Mesenchymal stem cell (in vitro differentiated cells and primary cell): Measurements from ENCODE around the gene DLX5.

ENCODE experiments used
- DNase-seq: peaks from one replicate; pipeline ENCODE4 v3.0.0-alpha.2; 2013
- H2AFZ ChIP-seq: one replicate; pipeline ENCODE4 v1.6.1; 2013; ENCODE audit warnings: low read depth, mild to moderate bottlenecking, control low read depth, inconsistent platforms, low read length, moderate library complexity
- H2AK5ac ChIP-seq: 2 replicates; pipeline ENCODE4 v1.6.1; 2013; ENCODE audit warnings: low read length, moderate library complexity, mild to moderate bottlenecking, inconsistent platforms; ENCODE audit not compliant: severe bottlenecking
- H2BK120ac ChIP-seq: one replicate; pipeline ENCODE4 v1.6.1; 2013; ENCODE audit warnings: low read depth, mild to moderate bottlenecking, inconsistent platforms, low read length, moderate library complexity
- H2BK12ac ChIP-seq, 2 experiments: one replicate each; pipeline ENCODE4 v1.6.1; 2013; ENCODE audit warnings: inconsistent platforms in 2 of 2, low read length in 2 of 2, mild to moderate bottlenecking in 2 of 2, moderate library complexity in 2 of 2, control low read depth in 1 of 2
- H2BK15ac ChIP-seq: one replicate; pipeline ENCODE4 v1.6.1; 2013; ENCODE audit warnings: mild to moderate bottlenecking, low read depth, inconsistent platforms; ENCODE audit not compliant: poor library complexity, severe bottlenecking
- H2BK5ac ChIP-seq: 2 replicates; pipeline ENCODE4 v1.6.1; 2013; ENCODE audit warnings: low read depth, mild to moderate bottlenecking, low read length, control low read depth, inconsistent platforms; ENCODE audit not compliant: poor library complexity, severe bottlenecking
- H3K14ac ChIP-seq, 2 experiments: one replicate each; pipeline ENCODE4 v1.6.1; 2013; ENCODE audit warnings: inconsistent platforms in 2 of 2, low read length in 2 of 2, control low read depth in 1 of 2, mild to moderate bottlenecking in 1 of 2, moderate library complexity in 1 of 2
- H3K18ac ChIP-seq, 2 experiments: one replicate each; pipeline ENCODE4 v1.6.1; 2013; ENCODE audit warnings: inconsistent platforms in 2 of 2, low read length in 2 of 2, control low read depth in 1 of 2, low read depth in 1 of 2, mild to moderate bottlenecking in 1 of 2
- H3K23ac ChIP-seq, 2 experiments: one replicate each; pipeline ENCODE4 v1.6.1; 2013; ENCODE audit warnings: inconsistent platforms in 2 of 2, low read length in 2 of 2, mild to moderate bottlenecking in 2 of 2, moderate library complexity in 2 of 2, control low read depth in 1 of 2
- H3K27ac ChIP-seq: 2 replicates; pipeline ENCODE4 v1.5.1; 2013; ENCODE audit warnings: mild to moderate bottlenecking, moderate library complexity, low read length, control low read depth, inconsistent platforms; ENCODE audit not compliant: poor library complexity, severe bottlenecking
- H3K27me3 ChIP-seq, 2 experiments: 2 replicates each; pipeline versions ENCODE4 v1.6.1 to v1.7.0; 2013; ENCODE audit warnings: low read length in 2 of 2, mild to moderate bottlenecking in 2 of 2, moderate library complexity in 2 of 2, control low read depth in 1 of 2, inconsistent platforms in 1 of 2; ENCODE audit not compliant: control insufficient read depth in 1 of 2, insufficient read depth in 1 of 2
- H3K36me3 ChIP-seq, 2 experiments: 2 replicates each; pipeline versions ENCODE4 v1.6.1 to v1.7.0; 2013; ENCODE audit warnings: low read length in 2 of 2, control low read depth in 1 of 2, inconsistent platforms in 1 of 2, low read depth in 1 of 2, mild to moderate bottlenecking in 1 of 2; ENCODE audit not compliant: insufficient read depth in 2 of 2, control insufficient read depth in 1 of 2
- H3K4ac ChIP-seq, 2 experiments: one replicate each; pipeline ENCODE4 v1.6.1; 2013; ENCODE audit warnings: inconsistent platforms in 2 of 2, low read length in 2 of 2, mild to moderate bottlenecking in 2 of 2, moderate library complexity in 2 of 2, control low read depth in 1 of 2, low read depth in 1 of 2
- H3K4me1 ChIP-seq: 2 replicates; pipeline ENCODE4 v1.6.1; 2013; ENCODE audit warnings: low read depth, low read length, control low read depth; ENCODE audit not compliant: control insufficient read depth, insufficient read depth
- H3K4me2 ChIP-seq: 2 replicates; pipeline ENCODE4 v1.6.1; 2013; ENCODE audit warnings: low read length, mild to moderate bottlenecking, inconsistent platforms; ENCODE audit not compliant: poor library complexity, severe bottlenecking
- H3K4me3 ChIP-seq, 2 experiments: 2 replicates each; pipeline versions ENCODE4 v1.5.1 to v1.7.0; 2013; ENCODE audit warnings: low read length in 2 of 2, mild to moderate bottlenecking in 2 of 2, control low read depth in 1 of 2, low read depth in 1 of 2; ENCODE audit not compliant: insufficient read depth in 1 of 2
- H3K79me1 ChIP-seq: replicated peaks from 2 replicates; pipeline ENCODE4 v1.6.1; 2013; ENCODE audit warnings: mild to moderate bottlenecking, control low read depth, low read length, inconsistent platforms; ENCODE audit not compliant: poor library complexity, severe bottlenecking
- H3K9ac ChIP-seq: 2 replicates; pipeline ENCODE4 v1.7.0; 2013; ENCODE audit warnings: mild to moderate bottlenecking, low read length, moderate library complexity
- H3K9me3 ChIP-seq: 2 replicates; pipeline ENCODE4 v1.7.0; 2013; ENCODE audit warnings: mild to moderate bottlenecking, low read length; ENCODE audit not compliant: control insufficient read depth
- H4K8ac ChIP-seq: one replicate; pipeline ENCODE4 v1.6.1; 2013; ENCODE audit warnings: inconsistent platforms, mild to moderate bottlenecking, low read length, moderate library complexity
- H4K91ac ChIP-seq: one replicate; pipeline ENCODE4 v1.6.1; 2013; ENCODE audit warnings: mild to moderate bottlenecking, low read length, inconsistent platforms
- WGBS: methylation state at CpG from one replicate; pipeline ENCODE4 v1.1.7; 2013; ENCODE audit warnings: mixed read lengths; 5-methylcytosine and 5-hydroxymethylcytosine counted together

The DLX5 gene

GRCh38 chr7:97001656-97002554 is 22.7 kb downstream of the DLX5 start:
- no peak overlapping the region for H2AK5ac ChIP-seq
- WGBS, result 13% methylated on average over 39 of the region's 39 CpGs
- DNase-seq, result no peak

GRCh38 chr7:97001221-97001620 is 23.4 kb downstream of the DLX5 start:
- no CpG with 5 or more reads among the region's 3 CpGs for WGBS
- Histone ChIP-seq H3K9me3 (peaks cover 9% of the 10 kb centered on the region), H3K27ac (no peak overlapping the region), H4K8ac (no peak overlapping the region), H3K79me1 (no peaks in the 10 kb centered on the region), H2AFZ (no peak overlapping the region), H2BK12ac (no peak overlapping the region), H2AK5ac (no peak overlapping the region), H2BK15ac (no peak overlapping the region), H3K4me2 (no peak overlapping the region), H2BK120ac (no peak overlapping the region), H3K4ac (no peak overlapping the region), H3K18ac (no peak overlapping the region), H3K23ac (no peak overlapping the region), H2BK5ac (no peak overlapping the region), H3K14ac (no peak overlapping the region), H3K4me1 (peaks cover 15% of the 10 kb centered on the region), H3K27me3 (peaks cover 93 to 94% of the 10 kb centered on the region in 2 experiments), H3K4me3 (no peak overlapping the region), H3K9ac (no peak overlapping the region), H3K36me3 (no peaks in the 10 kb centered on the region), H4K91ac (no peak overlapping the region)
- DNase-seq, result no peak

More at GRCh38 chr7:97001656-97002554, 22.7 kb downstream of the DLX5 start:
- Histone ChIP-seq H3K18ac (no peak overlapping the region), H3K36me3 (no peaks in the 10 kb centered on the region), H3K27ac (no peak overlapping the region), H3K4ac (no peak overlapping the region), H2BK5ac (no peak overlapping the region), H2BK12ac (no peak overlapping the region), H3K23ac (no peak overlapping the region), H3K79me1 (no peaks in the 10 kb centered on the region), H3K9ac (no peak overlapping the region), H2BK15ac (no peak overlapping the region), H3K27me3 (peaks cover 91 to 92% of the 10 kb centered on the region in 2 experiments), H3K4me2 (no peak overlapping the region), H3K4me1 (peaks cover 20% of the 10 kb centered on the region), H3K9me3 (peaks cover 6% of the 10 kb centered on the region), H4K8ac (no peak overlapping the region), H2AFZ (no peak overlapping the region), H3K4me3 (no peak overlapping the region), H3K14ac (no peak overlapping the region), H4K91ac (no peak overlapping the region), H2BK120ac (no peak overlapping the region)

- Histone ChIP-seq H4K8ac (no peak overlapping the region), H2BK120ac (no peak overlapping the region), H3K9ac (no peak overlapping the region), H3K23ac (no peak overlapping the region), H2BK15ac (no peak overlapping the region), H3K9me3 (peaks cover 14% of the 10 kb centered on the region), H3K4me2 (no peak overlapping the region), H3K4me3 (no peak overlapping the region), H2BK12ac (no peak overlapping the region), H3K36me3 (no peaks in the 10 kb centered on the region), H3K4ac (no peak overlapping the region), H3K14ac (no peak overlapping the region), H4K91ac (no peak overlapping the region), H3K79me1 (no peaks in the 10 kb centered on the region), H3K18ac (no peak overlapping the region), H2AK5ac (no peak overlapping the region), H3K27me3 (peaks cover 94 to 97% of the 10 kb centered on the region in 2 experiments), H2AFZ (no peak overlapping the region), H3K4me1 (peaks cover 1% of the 10 kb centered on the region), H3K27ac (no peak overlapping the region), H2BK5ac (no peak overlapping the region)
- 0% methylated on average over 14 of the region's 14 CpGs for WGBS
- DNase-seq, result no peak
These were observed 25.9 kb downstream of the DLX5 start for GRCh38 chr7:96998744-96999143.

GRCh38 chr7:96998333-96998732 is 26.3 kb downstream of the DLX5 start:
- H3K36me3 ChIP-seq, result no peaks in the 10 kb centered on the region
- H4K8ac ChIP-seq, result no peak overlapping the region
- H3K14ac ChIP-seq, result no peak overlapping the region
- no peak overlapping the region for H3K18ac ChIP-seq
- no peak overlapping the region for H2BK5ac ChIP-seq
- H3K4me2 ChIP-seq, result no peak overlapping the region
- H3K27ac ChIP-seq, result no peak overlapping the region
- 0% methylated on average over 2 of the region's 11 CpGs for WGBS
- no peak overlapping the region for H4K91ac ChIP-seq
- H2AK5ac ChIP-seq, result no peak overlapping the region
- peaks cover 17% of the 10 kb centered on the region for H3K9me3 ChIP-seq
- no peak overlapping the region for H2BK15ac ChIP-seq
- no peak overlapping the region for H3K4me3 ChIP-seq
- H3K4me1 ChIP-seq, result peaks cover 1% of the 10 kb centered on the region
- H3K23ac ChIP-seq, result no peak overlapping the region
- no peak overlapping the region for H2BK12ac ChIP-seq
- no peak overlapping the region for H3K4ac ChIP-seq
- peaks cover 94 to 97% of the 10 kb centered on the region in 2 experiments for H3K27me3 ChIP-seq
- no peak overlapping the region for H3K9ac ChIP-seq
- no peak for DNase-seq
- H3K79me1 ChIP-seq, result no peaks in the 10 kb centered on the region
- H2AFZ ChIP-seq, result no peak overlapping the region
- H2BK120ac ChIP-seq, result no peak overlapping the region
